Pancreas (tissue), 10 donors: ENCODE measurements around the gene TMC1. TPM values are rescaled to one million over a fixed set of nuclear protein-coding genes. Genes with fewer than 3 reads are reported as not detected.

Experiments used
- ATAC-seq, 4 donors: fragments of 200-7000 bp; cut with Tn5 transposase; one replicate each; pipeline versions ENCODE4 v1.8.0 to v1.9.1; 2020; ENCODE audit warnings: mild to moderate bottlenecking in 4 of 4, moderate library complexity in 4 of 4
- DNase-seq, 6 donors: peaks; one replicate each; pipeline ENCODE4 v3.0.0-alpha.2; 2020
- FAIRE-seq: peaks from 2 replicates; lab custom pipeline; 2012; peaks lifted over from hg19 to GRCh38; lab: Jason Lieb, UNC
- H3K27ac ChIP-seq, 4 donors: fragments of 200-600 bp; sonication (generic); 1 replicate in 3 of 4; 2 replicates in 1 of 4; pipeline versions ENCODE4 v1.5.0 to v1.8.0; 2020
- H3K27me3 ChIP-seq, 4 donors: fragments of 200-600 bp; one replicate each; pipeline ENCODE4 v1.8.0; 2021
- H3K36me3 ChIP-seq, 3 donors: fragments of 200-600 bp; sonication (generic) in 1 of 3; one replicate each; pipeline versions ENCODE4 v1.5.0 to v1.8.0; 2020 to 2021
- H3K4me1 ChIP-seq, 3 donors: fragments of 200-600 bp; one replicate each; pipeline ENCODE4 v1.8.0; 2021
- H3K4me3 ChIP-seq, 4 donors: fragments of 200-600 bp; sonication (generic) in 2 of 4; one replicate each; pipeline versions ENCODE4 v1.5.0 to v1.8.0; 2020 to 2021
- H3K9me3 ChIP-seq, 4 donors: fragments of 200-600 bp; one replicate each; pipeline ENCODE4 v1.8.0; 2021
- CTCF ChIP-seq, 4 donors: fragments of 200-600 bp; sonication (generic) in 3 of 4; IDR thresholded peaks; one replicate each; pipeline versions ENCODE4 v1.5.0 to v1.8.0; 2021; ENCODE audit warnings: antibody characterized with exemption in 4 of 4
- WGBS, 2 donors: extraction: QIAGEN DNeasy Blood & Tissue Kit; methylation state at CpG; one replicate each; pipeline ENCODE4 v1.1.7; 2013; 5-methylcytosine and 5-hydroxymethylcytosine counted together
- intact Hi-C, 3 donors: fragments of 100-400 bp; cut with DNase I; formaldehyde crosslinking; loops; one replicate each; pipeline versions ENCODE4 v1.11.1 to v1.14.2; 2022
- polyA plus RNA-seq, 2 donors: library from polyadenylated mRNA; stranded (reverse); fragments of 200-250 nt; gene quantifications; one replicate each; pipeline ENCODE4 v1.2.3, GENCODE V29; 2013
- total RNA-seq, 6 donors: library from RNA; stranded (reverse); fragmentation: NEBNext Ultra II Directional in 4 of 6; extraction: Animal tissue kit (Norgen Biotek cat#: 25700) in 4 of 6; gene quantifications; one replicate each; pipeline versions ENCODE4 v1.2.1 to v1.2.4, GENCODE V29; 2021 to 2023
- donor health status: healthy with polysubstance abuse.
- donor health status: DM: no; HTN: no; CAD: no; lungs with moderate emphysema.
- donor health status: DM: no; HTN: no; CAD: no.
- donor health status: control.
- donor health status: control.
- donor health status: Bipolar disorder and iron deficiency.
- donor health status: DM: yes; HTN: yes; CAD: no.
- donor health status: DM: no; HTN: no; CAD: no.
- donor health status: DM: no; HTN: no; CAD: no.
- donor health status: DM: yes; HTN: yes; CAD: no.

Gene TMC1
- total and polyA plus RNA-seq, 8 donors, result not detected

GRCh38 chr9:72576087-72576486 lies 54.7 kb downstream of the TMC1 start:
- H3K4me3 ChIP-seq, result no peak overlapping the region
- no peaks in the 10 kb centered on the region for H3K9me3 ChIP-seq
- 75 to 92% methylated on average over 2 of the region's 2 CpGs for WGBS, 2 donors
- no peak for FAIRE-seq
- peaks cover 5 to 8% (median 6%) of the 10 kb centered on the region in 3 donors for H3K4me1 ChIP-seq
- intact Hi-C loops, result no loop called here
- H3K27me3 ChIP-seq, result no peaks in the 10 kb centered on the region
- ATAC-seq, result no peak
- no peak for TF ChIP-seq CTCF (IDR thresholded peaks at IDR 0.05)
- no peak for DNase-seq
- H3K36me3 ChIP-seq, result no peaks in the 10 kb centered on the region
- no peak overlapping the region for H3K27ac ChIP-seq

- no peaks in the 10 kb centered on the region for H3K9me3 ChIP-seq
- no peak for TF ChIP-seq CTCF (IDR thresholded peaks at IDR 0.05)
- peak overlapping the region in 2 of 4 donors; percentile 30 to 43 for H3K27ac ChIP-seq
- H3K27me3 ChIP-seq, result no peaks in the 10 kb centered on the region
- no peak for DNase-seq
- H3K36me3 ChIP-seq, result no peaks in the 10 kb centered on the region
- H3K4me1 ChIP-seq, result peaks cover 5 to 8% (median 6%) of the 10 kb centered on the region in 3 donors
- no peak overlapping the region for H3K4me3 ChIP-seq
- intact Hi-C loops, result no loop called here
- peak; percentile 68 to 84 (median 78) for ATAC-seq
- WGBS, 2 donors, result 13 to 19% methylated on average over 4 of the region's 4 CpGs
- no peak for FAIRE-seq
Observed at GRCh38 chr9:72577212-72577753, 55.9 kb downstream of the TMC1 start.

GRCh38 chr9:72579190-72579589 lies 57.8 kb downstream of the TMC1 start:
- no peak for TF ChIP-seq CTCF (IDR thresholded peaks at IDR 0.05)

GRCh38 chr9:72579880-72580550 lies 58.6 kb downstream of the TMC1 start:
- no peak for FAIRE-seq
- DNase-seq, result no peak
- H3K36me3 ChIP-seq, result no peaks in the 10 kb centered on the region
- intact Hi-C loops, result no loop called here
- 90 to 94% methylated on average over 3 of the region's 3 CpGs for WGBS, 2 donors
- H3K4me3 ChIP-seq, result no peak overlapping the region
- H3K27ac ChIP-seq, result no peak overlapping the region
- H3K4me1 ChIP-seq, result peaks cover 5 to 8% (median 6%) of the 10 kb centered on the region in 3 donors
- ATAC-seq, result peak in 2 of 4 donors; percentile 13 to 22
- no peaks in the 10 kb centered on the region for H3K9me3 ChIP-seq
- TF ChIP-seq CTCF (IDR thresholded peaks at IDR 0.05), result no peak
- H3K27me3 ChIP-seq, result no peaks in the 10 kb centered on the region

More at GRCh38 chr9:72579190-72579589, 57.8 kb downstream of the TMC1 start:
- Histone ChIP-seq H3K9me3 (no peaks in the 10 kb centered on the region), H3K36me3 (no peaks in the 10 kb centered on the region), H3K4me3 (no peak overlapping the region), H3K4me1 (peaks cover 5 to 8% (median 6%) of the 10 kb centered on the region in 3 donors), H3K27me3 (no peaks in the 10 kb centered on the region), H3K27ac (no peak overlapping the region)
- WGBS, 2 donors, result 74 to 84% methylated on average over 4 of the region's 4 CpGs
- intact Hi-C loops, result no loop called here
- ATAC-seq (peak in 3 of 4 donors; percentile 44 to 66 (median 55)), DNase-seq (peak in 3 of 6 donors; percentile 53 to 71 (median 60)), FAIRE-seq (no peak)

GRCh38 chr9:72581694-72582093 lies 60.3 kb downstream of the TMC1 start:
- WGBS, 2 donors, result 91 to 93% methylated on average over 9 of the region's 9 CpGs
- H3K27ac ChIP-seq, result no peak overlapping the region
- intact Hi-C loops, result no loop called here
- H3K27me3 ChIP-seq, result no peaks in the 10 kb centered on the region
- FAIRE-seq (no peak), DNase-seq (no peak), ATAC-seq (no peak)
- TF ChIP-seq CTCF (IDR thresholded peaks at IDR 0.05), result no peak
- H3K36me3 ChIP-seq, result no peaks in the 10 kb centered on the region
- H3K4me1 ChIP-seq, result peaks cover 5 to 14% (median 12%) of the 10 kb centered on the region in 3 donors
- no peaks in the 10 kb centered on the region for H3K9me3 ChIP-seq
- no peak overlapping the region for H3K4me3 ChIP-seq
